Lower leg skin (tissue), 4 donors: ENCODE data around the gene SHLD2. TPM values are rescaled to one million over a fixed set of nuclear protein-coding genes. Genes with fewer than 3 reads are reported as not detected.

Experiments used
- DNase-seq, 2 donors: peaks; one replicate each; pipeline ENCODE4 v3.0.0-alpha.2; 2019; ENCODE audit warnings: low spot score in 2 of 2
- H3K4me3 ChIP-seq: fragments of 200-600 bp; sonication (generic); 2 replicates; pipeline ENCODE4 v1.5.1; 2017; ENCODE audit warnings: mild to moderate bottlenecking, low read depth; ENCODE audit not compliant: poor library complexity, severe bottlenecking
- POLR2A ChIP-seq, 2 donors: fragments of 450-650 bp; IDR thresholded peaks; one replicate each; pipeline ENCODE4 v1.6.1; 2016 to 2017; ENCODE audit warnings: antibody characterized with exemption in 2 of 2, mild to moderate bottlenecking in 1 of 2, moderate library complexity in 1 of 2
- WGBS, 2 donors: methylation state at CpG; one replicate each; pipeline ENCODE4 v1.1.5; 2018; 5-methylcytosine and 5-hydroxymethylcytosine counted together
- intact Hi-C: fragments of 100-400 bp; cut with DNase I; formaldehyde crosslinking; loops from one replicate; pipeline ENCODE4 v1.15.0; 2023; ENCODE audit warnings: low total_unique reads
- total RNA-seq, 4 donors: library from RNA; depleted of rRNA; stranded (reverse); fragments of >200 nt; gene quantifications; one replicate each; pipeline ENCODE4 v1.1.0, GENCODE V29; 2016
- TF ChIP-seq, protein P1 (sequence below), 3 donors: fragments of 450-650 bp; IDR thresholded peaks; one replicate each; pipeline ENCODE4 v1.5.1; 2016; ENCODE audit warnings: antibody characterized with exemption in 3 of 3, mild to moderate bottlenecking in 3 of 3, moderate library complexity in 2 of 3

The SHLD2 gene
- total RNA-seq, 4 donors from 2014 or later, result 14.9 to 26.2 (median 21.6) TPM

DNA sequence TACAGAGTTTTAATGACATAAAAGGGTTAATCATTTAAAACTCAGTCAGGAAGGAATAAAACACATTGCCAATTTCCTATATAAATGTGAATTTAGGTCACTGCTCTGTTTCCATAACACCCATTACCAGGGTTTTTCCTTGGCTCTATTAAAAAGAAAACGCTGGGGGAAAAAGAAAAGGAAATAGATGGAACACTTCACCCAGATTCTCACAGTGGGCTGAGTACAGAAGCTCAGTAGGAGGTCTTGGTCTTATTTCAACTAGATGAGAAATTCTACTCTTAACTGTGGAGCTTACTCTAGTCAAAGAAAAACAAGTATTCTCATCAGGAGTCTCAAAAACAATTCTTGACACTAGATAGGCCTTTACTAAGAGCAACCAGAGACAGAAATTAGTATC lies 36.8 kb upstream of the SHLD2 start:
- H3K4me3 ChIP-seq, result no peak overlapping the region
- TF ChIP-seq POLR2A (IDR thresholded peaks at IDR 0.05), result no peak
- TF ChIP-seq, protein P1, sequence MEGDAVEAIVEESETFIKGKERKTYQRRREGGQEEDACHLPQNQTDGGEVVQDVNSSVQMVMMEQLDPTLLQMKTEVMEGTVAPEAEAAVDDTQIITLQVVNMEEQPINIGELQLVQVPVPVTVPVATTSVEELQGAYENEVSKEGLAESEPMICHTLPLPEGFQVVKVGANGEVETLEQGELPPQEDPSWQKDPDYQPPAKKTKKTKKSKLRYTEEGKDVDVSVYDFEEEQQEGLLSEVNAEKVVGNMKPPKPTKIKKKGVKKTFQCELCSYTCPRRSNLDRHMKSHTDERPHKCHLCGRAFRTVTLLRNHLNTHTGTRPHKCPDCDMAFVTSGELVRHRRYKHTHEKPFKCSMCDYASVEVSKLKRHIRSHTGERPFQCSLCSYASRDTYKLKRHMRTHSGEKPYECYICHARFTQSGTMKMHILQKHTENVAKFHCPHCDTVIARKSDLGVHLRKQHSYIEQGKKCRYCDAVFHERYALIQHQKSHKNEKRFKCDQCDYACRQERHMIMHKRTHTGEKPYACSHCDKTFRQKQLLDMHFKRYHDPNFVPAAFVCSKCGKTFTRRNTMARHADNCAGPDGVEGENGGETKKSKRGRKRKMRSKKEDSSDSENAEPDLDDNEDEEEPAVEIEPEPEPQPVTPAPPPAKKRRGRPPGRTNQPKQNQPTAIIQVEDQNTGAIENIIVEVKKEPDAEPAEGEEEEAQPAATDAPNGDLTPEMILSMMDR (IDR thresholded peaks at IDR 0.05), result no peak
- WGBS, 2 donors, result 44 to 57% methylated on average over 1 of the region's 1 CpG
- intact Hi-C loops, result no loop called here
- DNase-seq, result no peak

DNA sequence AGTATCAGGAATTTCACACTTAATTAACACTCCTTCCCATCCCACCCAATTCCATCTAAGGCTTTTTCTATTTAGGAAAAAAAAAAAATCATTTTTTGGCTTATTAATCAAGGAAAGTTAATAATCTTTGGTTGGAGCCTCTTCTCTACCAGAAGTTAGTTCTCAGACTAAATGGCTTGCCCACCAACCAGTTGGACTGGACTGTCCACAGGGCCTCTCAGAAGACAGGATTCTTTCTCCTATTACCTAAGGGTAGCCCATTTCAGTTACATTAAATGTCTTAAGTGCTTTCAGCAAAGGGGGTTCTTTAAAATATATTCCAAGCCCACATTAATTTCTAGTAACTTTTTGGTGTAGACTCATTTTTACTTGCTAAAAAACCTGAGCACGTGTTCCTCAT lies 35.6 kb upstream of the SHLD2 start:
- TF ChIP-seq, protein P1 (IDR thresholded peaks at IDR 0.05), result no peak
- TF ChIP-seq POLR2A (IDR thresholded peaks at IDR 0.05), result no peak
- DNase-seq, result no peak
- intact Hi-C loops, result no loop called here
- 94 to 98% methylated on average over 1 of the region's 1 CpG for WGBS, 2 donors
- H3K4me3 ChIP-seq, result no peak overlapping the region

DNA sequence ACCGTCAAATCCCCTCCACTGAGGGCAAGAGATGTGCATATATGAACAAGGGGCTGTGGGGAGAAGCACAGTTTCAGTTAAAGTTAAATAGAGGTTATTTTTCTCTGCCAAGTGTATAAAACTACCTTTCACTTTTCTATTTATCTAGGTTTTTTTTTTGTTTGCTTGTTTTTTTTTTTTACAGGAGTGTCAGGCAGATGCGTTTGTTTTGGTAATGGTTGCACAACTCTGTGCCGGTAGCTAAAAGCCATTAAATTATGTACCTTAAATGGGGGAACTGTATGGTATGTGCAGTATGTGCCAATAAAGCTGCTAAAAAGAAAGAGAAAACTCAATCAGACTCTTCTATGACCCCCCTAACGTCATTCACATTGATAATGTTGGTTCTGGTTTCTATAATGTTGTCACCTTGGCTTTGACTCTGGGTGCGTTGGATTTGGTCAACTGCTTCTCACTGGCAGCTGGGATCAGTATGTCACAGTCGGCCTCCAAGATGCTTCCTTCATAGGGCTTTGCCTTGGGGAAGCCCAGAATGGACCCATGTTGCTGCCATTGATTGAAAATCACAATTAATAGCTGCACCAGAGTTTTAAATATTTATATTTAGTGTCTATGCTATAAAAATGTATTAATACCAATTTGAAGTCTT lies 34.6 kb upstream of the SHLD2 start:
- 85 to 88% methylated on average over 6 of the region's 6 CpGs for WGBS, 2 donors
- intact Hi-C loops, result no loop called here
- no peak overlapping the region for H3K4me3 ChIP-seq
- DNase-seq, result no peak
- TF ChIP-seq POLR2A (IDR thresholded peaks at IDR 0.05), result no peak
- TF ChIP-seq, protein P1 (IDR thresholded peaks at IDR 0.05), result no peak

DNA sequence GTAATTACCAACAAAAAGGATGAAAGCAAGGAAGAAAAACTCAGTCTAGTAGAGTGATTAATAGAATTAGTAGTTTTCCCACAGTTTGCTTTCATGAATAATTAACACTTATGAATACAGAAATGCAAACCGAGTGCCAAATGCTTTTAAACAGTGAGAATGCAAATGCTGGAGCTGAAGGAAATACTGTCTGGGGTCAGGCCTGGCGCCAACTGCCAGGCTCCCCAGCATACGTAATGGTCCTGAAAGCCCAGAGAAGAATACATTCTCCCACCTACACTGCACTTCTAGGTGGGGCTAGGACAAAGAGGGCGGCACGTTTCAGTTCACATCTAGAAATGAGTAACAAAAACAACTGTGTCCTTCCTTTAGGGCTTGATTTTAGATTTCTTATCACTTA lies 30.4 kb upstream of the SHLD2 start:
- intact Hi-C loops, result no loop called here
- DNase-seq, result no peak
- WGBS, 2 donors, result 74 to 84% methylated on average over 5 of the region's 5 CpGs
- H3K4me3 ChIP-seq, result no peak overlapping the region
- TF ChIP-seq POLR2A (IDR thresholded peaks at IDR 0.05), result no peak
- TF ChIP-seq, protein P1 (IDR thresholded peaks at IDR 0.05), result no peak

DNA sequence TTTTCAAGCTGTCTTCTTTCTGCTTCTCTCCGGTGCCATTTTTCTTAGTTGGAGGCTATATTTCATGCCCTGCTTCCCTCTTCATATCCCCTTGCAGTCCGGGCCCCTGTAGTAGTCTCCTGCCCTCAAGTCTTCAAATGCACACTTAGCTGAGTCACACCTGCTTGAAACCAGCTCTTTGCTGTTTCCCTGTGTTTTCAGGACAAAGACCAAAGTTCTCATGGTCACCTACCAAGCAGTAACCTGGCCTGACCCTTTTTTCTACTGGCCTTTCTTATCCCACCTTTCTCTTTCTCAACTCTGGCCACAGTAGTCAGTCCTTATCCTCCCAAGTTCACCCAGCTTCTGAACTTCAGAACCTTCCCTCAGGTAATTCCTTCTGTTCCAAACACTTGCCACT lies 28.8 kb upstream of the SHLD2 start:
- TF ChIP-seq POLR2A (IDR thresholded peaks at IDR 0.05), result no peak
- TF ChIP-seq, protein P1 (IDR thresholded peaks at IDR 0.05), result no peak
- no peak for DNase-seq
- 93 to 95% methylated on average over 2 of the region's 2 CpGs for WGBS, 2 donors
- intact Hi-C loops, result no loop called here
- no peak overlapping the region for H3K4me3 ChIP-seq

DNA sequence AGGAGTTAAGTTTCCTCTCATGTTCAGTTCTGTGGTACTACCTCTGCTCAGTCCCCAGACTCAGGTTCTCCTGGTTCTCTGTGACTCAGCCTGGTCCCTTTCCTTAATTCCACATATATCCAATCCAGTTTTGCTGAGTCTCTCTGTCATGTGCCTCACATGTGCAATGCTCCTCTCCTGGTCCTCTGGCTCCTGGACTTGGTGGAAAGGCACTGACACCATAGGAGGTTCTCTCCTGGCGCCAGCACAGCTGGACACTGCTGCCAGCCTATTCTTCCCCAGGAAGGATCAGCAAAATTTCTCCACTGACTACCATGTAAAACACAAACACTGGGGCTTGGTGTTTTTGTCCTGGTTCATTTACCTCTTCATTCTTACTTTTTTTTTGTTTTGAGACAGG lies 28.1 kb upstream of the SHLD2 start:
- no peak overlapping the region for H3K4me3 ChIP-seq
- DNase-seq, result no peak
- WGBS, 2 donors, result 96 to 100% methylated on average over 1 of the region's 1 CpG
- intact Hi-C loops, result no loop called here
- TF ChIP-seq, protein P1 (IDR thresholded peaks at IDR 0.05), result no peak
- TF ChIP-seq POLR2A (IDR thresholded peaks at IDR 0.05), result no peak
